SU-DHL-6 (cell line): ENCODE results near the gene RXRG.

Experiments
- H2AFZ ChIP-seq: fragments of 200-600 bp; sonication (generic); 2 replicates; pipeline ENCODE4 v1.6.1; 2014; ENCODE audit warnings: low read depth, mild to moderate bottlenecking, moderate library complexity, mixed read lengths, antibody characterized with exemption, low read length; ENCODE audit not compliant: severe bottlenecking
- H3F3A ChIP-seq: fragments of 200-600 bp; shearing (Covaris generic); 2 replicates; pipeline ENCODE4 v1.6.0; 2016; ENCODE audit warnings: antibody characterized with exemption, mild to moderate bottlenecking; ENCODE audit not compliant: insufficient read depth
- H3K27ac ChIP-seq: fragments of 200-600 bp; sonication (generic); 2 replicates; pipeline ENCODE4 v1.5.1; 2016; ENCODE audit warnings: low read depth, mild to moderate bottlenecking, low read length, moderate library complexity, mixed read lengths
- H3K27me3 ChIP-seq: fragments of 200-600 bp; sonication (generic), shearing (Covaris generic); 2 replicates; pipeline ENCODE4 v1.6.0; 2014; ENCODE audit warnings: mild to moderate bottlenecking, low read length
- H3K36me3 ChIP-seq: fragments of 200-600 bp; sonication (generic); 2 replicates; pipeline ENCODE4 v1.6.1; 2014; ENCODE audit warnings: mild to moderate bottlenecking, low read length, mixed read lengths
- H3K4me2 ChIP-seq: fragments of 300-600, 200-600 bp; shearing (Covaris generic), sonication (generic); 2 replicates; pipeline ENCODE4 v1.6.0; 2014; ENCODE audit warnings: low read length, low read depth, mild to moderate bottlenecking; ENCODE audit not compliant: poor library complexity, severe bottlenecking
- H3K4me3 ChIP-seq: fragments of 200-600 bp; sonication (generic); 2 replicates; pipeline ENCODE4 v1.5.1; 2014; ENCODE audit warnings: antibody characterized with exemption, low read length, mild to moderate bottlenecking, mixed read lengths; ENCODE audit not compliant: insufficient read depth, poor library complexity, severe bottlenecking
- H3K79me2 ChIP-seq: fragments of 200-600 bp; sonication (generic); 2 replicates; pipeline ENCODE4 v1.6.1; 2014; ENCODE audit warnings: mild to moderate bottlenecking, low read length, moderate library complexity; ENCODE audit not compliant: insufficient read depth
- H3K9ac ChIP-seq: fragments of 200-600 bp; sonication (generic); 2 replicates; pipeline ENCODE4 v1.7.0; 2014; ENCODE audit warnings: mild to moderate bottlenecking, low read length
- H3K9me2 ChIP-seq: fragments of 200-600 bp; sonication (generic); replicated peaks from 2 replicates; pipeline ENCODE4 v1.6.1; 2014; ENCODE audit warnings: low read length; ENCODE audit not compliant: insufficient read depth
- H3K9me3 ChIP-seq: fragments of 200-600 bp; sonication (generic); 2 replicates; pipeline ENCODE4 v1.6.1; 2014; ENCODE audit warnings: low read length, mixed read lengths; ENCODE audit not compliant: insufficient read depth
- H4K20me1 ChIP-seq: fragments of 200-600 bp; sonication (generic); 2 replicates; pipeline ENCODE4 v1.6.1; 2014; ENCODE audit warnings: low read depth, mild to moderate bottlenecking, antibody characterized with exemption, low read length, moderate library complexity, mixed read lengths
- CTCF ChIP-seq: fragments of 200-600 bp; sonication (generic); IDR thresholded peaks from one replicate; pipeline ENCODE4 v1.5.1; 2017; ENCODE audit warnings: antibody characterized with exemption, mild to moderate bottlenecking, low read length, moderate library complexity; ENCODE audit not compliant: insufficient read depth, poor library complexity, severe bottlenecking
- EZH2phosphoT487 ChIP-seq: fragments of 200-600 bp; sonication (generic), shearing (Covaris generic); conservative IDR thresholded peaks from 2 replicates; pipeline ENCODE4 v1.6.1; 2018; ENCODE audit warnings: mild to moderate bottlenecking, antibody characterized with exemption, low read length, moderate library complexity, mixed read lengths

Gene RXRG

GRCh38 chr1:165408518-165408917 is 36.4 kb downstream of the RXRG start:
- no peaks in the 10 kb centered on the region for H4K20me1 ChIP-seq
- H3K9me2 ChIP-seq: no peaks in the 10 kb centered on the region
- no peaks in the 10 kb centered on the region for H3K27me3 ChIP-seq
- no peak overlapping the region for H3K9ac ChIP-seq
- no peaks in the 10 kb centered on the region for H3K79me2 ChIP-seq
- no peaks in the 10 kb centered on the region for H3F3A ChIP-seq
- TF ChIP-seq CTCF: no peak
- TF ChIP-seq EZH2phosphoT487: no peak
- H3K27ac ChIP-seq: no peak overlapping the region
- no peaks in the 10 kb centered on the region for H3K36me3 ChIP-seq
- H2AFZ ChIP-seq: no peak overlapping the region
- H3K4me2 ChIP-seq: no peak overlapping the region
- H3K4me3 ChIP-seq: no peak overlapping the region
- H3K9me3 ChIP-seq: no peaks in the 10 kb centered on the region

GRCh38 chr1:165407398-165407797 is 37.5 kb downstream of the RXRG start:
- no peaks in the 10 kb centered on the region for H4K20me1 ChIP-seq
- H3K36me3 ChIP-seq: no peaks in the 10 kb centered on the region
- H3K79me2 ChIP-seq: no peaks in the 10 kb centered on the region
- H3F3A ChIP-seq: no peaks in the 10 kb centered on the region
- H3K4me3 ChIP-seq: no peak overlapping the region
- no peaks in the 10 kb centered on the region for H3K27me3 ChIP-seq
- H3K27ac ChIP-seq: no peak overlapping the region
- no peaks in the 10 kb centered on the region for H3K9me2 ChIP-seq
- no peak overlapping the region for H3K4me2 ChIP-seq
- H3K9me3 ChIP-seq: no peaks in the 10 kb centered on the region
- no peak overlapping the region for H3K9ac ChIP-seq
- no peak overlapping the region for H2AFZ ChIP-seq
- TF ChIP-seq EZH2phosphoT487: no peak
- TF ChIP-seq CTCF: no peak

GRCh38 chr1:165403835-165404482 is 41.0 kb downstream of the RXRG start:
- Histone ChIP-seq H3K4me3 (no peak overlapping the region), H3K4me2 (no peak overlapping the region), H3K9me2 (no peaks in the 10 kb centered on the region), H2AFZ (no peak overlapping the region), H3K9me3 (no peaks in the 10 kb centered on the region), H3K27ac (no peak overlapping the region), H3K27me3 (no peaks in the 10 kb centered on the region), H3F3A (no peaks in the 10 kb centered on the region), H3K9ac (no peak overlapping the region), H3K79me2 (no peaks in the 10 kb centered on the region), H3K36me3 (no peaks in the 10 kb centered on the region), H4K20me1 (no peaks in the 10 kb centered on the region)
- TF ChIP-seq EZH2phosphoT487 (no peak), CTCF (peak; percentile 55)
